GM18858 (cell line): ENCODE results near the gene FAM83C.

Source experiments
- ATAC-seq: cut with Tn5 transposase; IDR thresholded peaks from one replicate; pipeline ENCODE4 v1.9.1; 2021; ENCODE audit not compliant: unreplicated experiment

FAM83C gene

GRCh38 chr20:35284992-35285805 is 7.0 kb downstream of the FAM83C start:
- no peak for ATAC-seq

GRCh38 chr20:35284267-35284991 is 7.8 kb downstream of the FAM83C start, which contains the start of gene EIF6:
TSS of gene EIF6 (minus strand) at chr20:35284772. CDS start at chr20:35284487, 285 bp downstream.
- no peak for ATAC-seq

GRCh38 chr20:35283441-35284266 is 8.6 kb downstream of the FAM83C start:
- no peak for ATAC-seq

- no peak for ATAC-seq
Measured at GRCh38 chr20:35281506-35282101, 10.6 kb downstream of the FAM83C start.

GRCh38 chr20:35280523-35280922 is 11.7 kb downstream of the FAM83C start:
- ATAC-seq: no peak

GRCh38 chr20:35279533-35280174 is 12.6 kb downstream of the FAM83C start:
- ATAC-seq: no peak

GRCh38 chr20:35279040-35279439 is 13.2 kb downstream of the FAM83C start:
- no peak for ATAC-seq

GRCh38 chr20:35277531-35278395 is 14.5 kb downstream of the FAM83C start, which contains the start of gene MMP24OS:
TSS of gene MMP24OS (minus strand) at chr20:35278122. CDS start at chr20:35277929, 193 bp downstream.
- ATAC-seq: peak; percentile 58

- ATAC-seq: no peak
Measured at GRCh38 chr20:35277127-35277526, 15.1 kb downstream of the FAM83C start.

- no peak for ATAC-seq
Measured at GRCh38 chr20:35276408-35276807, 15.8 kb downstream of the FAM83C start.

- ATAC-seq: no peak
Measured at GRCh38 chr20:35275741-35276251, 16.4 kb downstream of the FAM83C start.

GRCh38 chr20:35274172-35275092 is 17.8 kb downstream of the FAM83C start:
- ATAC-seq: no peak

GRCh38 chr20:35273449-35274171 is 18.6 kb downstream of the FAM83C start:
- no peak for ATAC-seq

- no peak for ATAC-seq
Measured at GRCh38 chr20:35271904-35272303, 20.3 kb downstream of the FAM83C start.

- ATAC-seq: no peak
Measured at GRCh38 chr20:35271073-35271882, 20.9 kb downstream of the FAM83C start.

- ATAC-seq: no peak
Measured at GRCh38 chr20:35270021-35270902, 22.0 kb downstream of the FAM83C start.
